Activated CD4-positive, CD25-positive, alpha-beta regulatory T cell (primary cell): Measurements from ENCODE around the gene XRN2.
"Not testable (repeated sequence)": the region's sequence is repeated elsewhere in the genome, so short reads cannot be mapped to it uniquely, and the experiment has no call there.

ENCODE experiments used
- DNase-seq, 4 experiments: peaks; one replicate each; lab custom pipeline; 2025; lab: John Stamatoyannopoulos, UW

XRN2 gene

DNA sequence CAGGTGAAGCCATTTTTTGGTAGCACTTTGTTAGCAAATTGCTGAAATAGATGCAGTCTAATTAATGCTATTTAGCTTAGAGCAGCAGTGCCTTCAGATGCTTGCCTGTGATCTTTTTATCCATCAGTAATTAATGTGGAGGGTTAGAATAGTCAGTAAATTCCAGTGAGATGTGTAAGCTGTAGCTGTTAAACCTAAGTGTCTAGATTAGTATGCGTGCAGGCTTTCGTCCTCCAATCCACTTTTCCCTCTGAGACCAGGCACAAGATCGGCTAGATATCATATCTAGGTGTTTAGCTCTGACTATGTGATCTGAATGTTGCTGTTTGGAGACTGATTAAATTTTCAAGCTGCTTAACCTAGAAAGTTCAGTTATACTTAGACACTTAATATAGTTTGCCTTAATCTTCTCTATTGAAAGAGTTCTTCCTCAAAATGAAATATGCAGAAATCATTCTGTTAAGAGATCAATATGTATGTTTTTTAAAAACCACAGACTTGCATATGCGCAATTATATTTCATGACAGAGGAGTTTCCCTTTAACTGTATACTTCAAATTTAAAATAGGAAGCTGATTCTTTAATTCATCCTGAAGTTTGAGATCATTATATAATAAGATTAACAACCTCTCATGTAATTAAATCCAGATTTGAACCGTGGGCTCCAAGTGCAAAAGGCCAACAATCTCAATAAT is 41.2 kb downstream of the XRN2 start:
- DNase-seq, result no peak

DNA sequence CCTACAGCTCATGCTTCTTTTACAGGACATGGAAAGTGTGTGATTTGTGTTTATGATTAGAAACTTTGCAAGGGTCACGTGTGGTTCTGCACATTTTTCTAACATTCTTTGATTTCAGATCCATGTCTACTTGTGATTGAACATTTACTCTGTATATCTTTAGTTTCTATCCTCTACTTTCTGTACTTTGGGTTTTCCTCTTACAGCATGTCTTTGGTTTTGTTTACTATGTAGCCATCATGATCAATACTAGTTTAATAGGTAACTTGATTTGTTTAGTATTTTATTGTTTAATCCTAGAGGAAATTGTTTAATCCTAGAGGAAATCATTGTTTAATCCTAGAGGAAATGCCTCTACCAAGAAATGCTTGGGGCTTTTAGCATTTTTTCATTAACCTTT is 41.8 kb downstream of the XRN2 start:
- no peak for DNase-seq

DNA sequence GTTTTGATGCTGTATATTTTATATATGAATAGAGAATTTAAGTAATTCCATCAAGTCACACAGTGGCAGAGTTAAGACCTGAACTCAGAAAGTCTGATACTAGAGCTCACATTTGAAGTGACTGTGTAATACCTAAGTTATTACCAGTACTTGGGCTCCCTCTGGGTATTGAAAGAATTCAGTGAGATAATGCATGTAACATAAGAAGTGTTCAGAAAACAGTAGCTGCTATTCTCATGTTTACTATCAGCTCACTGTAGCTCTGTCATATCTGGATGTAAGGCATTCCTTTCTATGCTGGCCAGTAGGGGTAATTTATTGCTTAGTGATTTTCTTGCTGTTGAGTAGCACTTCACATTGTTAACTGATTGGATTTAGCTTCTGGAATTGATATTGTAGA is 49.6 kb downstream of the XRN2 start:
- no peak for DNase-seq

DNA sequence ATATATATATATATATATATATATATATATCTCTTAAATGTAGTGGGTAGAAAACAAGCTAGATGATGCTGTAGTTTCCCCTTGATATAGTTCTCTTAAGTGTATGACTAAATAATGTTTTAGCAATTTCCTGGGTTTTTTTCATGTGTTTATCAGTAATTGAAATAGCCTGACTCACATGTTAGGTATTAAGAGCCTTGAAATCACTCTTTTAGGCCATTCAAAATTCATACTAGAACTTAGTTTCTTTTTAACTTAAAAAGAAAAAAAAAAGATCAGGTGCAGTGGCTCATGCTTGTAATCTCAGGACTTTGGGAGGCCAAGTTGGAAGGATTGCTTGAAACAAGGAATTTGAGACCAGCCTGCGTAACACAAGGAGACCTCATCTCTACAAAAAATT is 50.1 kb downstream of the XRN2 start:
- no peak for DNase-seq

DNA sequence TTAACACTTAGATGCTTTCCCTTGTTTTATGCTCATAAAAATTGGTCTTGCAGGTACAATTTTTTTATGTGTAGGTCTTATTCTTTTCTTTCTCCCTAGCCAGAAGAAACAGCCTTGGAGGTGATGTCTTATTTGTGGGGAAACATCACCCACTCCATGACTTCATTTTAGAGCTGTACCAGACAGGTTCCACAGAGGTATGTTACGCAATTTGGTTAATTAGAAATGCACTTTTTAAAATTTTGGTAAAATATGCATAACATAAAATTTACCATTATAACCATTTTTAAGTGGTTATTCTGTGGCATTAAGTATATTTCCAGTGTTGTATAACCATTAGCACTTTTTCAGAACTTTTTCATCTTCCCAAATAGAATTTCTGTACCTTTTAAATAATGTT is 52.9 kb downstream of the XRN2 start:
- no peak for DNase-seq

DNA sequence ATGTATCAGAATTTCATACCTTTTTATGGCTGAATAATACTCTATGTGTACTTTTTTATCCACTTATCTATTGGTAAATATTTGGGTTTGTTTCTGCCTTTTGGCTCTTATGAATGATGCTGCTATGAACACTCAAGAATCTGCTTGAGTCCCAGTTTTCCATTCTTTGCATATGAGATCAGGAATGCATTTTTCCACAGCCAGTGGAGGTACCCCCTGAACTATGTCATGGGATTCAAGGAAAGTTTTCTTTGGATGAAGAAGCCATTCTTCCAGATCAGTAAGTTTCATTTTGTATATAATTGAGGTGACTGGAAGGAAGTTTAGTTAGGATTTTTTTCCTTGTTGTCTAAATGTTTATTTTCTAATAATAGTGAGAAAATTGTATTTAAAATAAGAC is 53.3 kb downstream of the XRN2 start:
- DNase-seq, result no peak

DNA sequence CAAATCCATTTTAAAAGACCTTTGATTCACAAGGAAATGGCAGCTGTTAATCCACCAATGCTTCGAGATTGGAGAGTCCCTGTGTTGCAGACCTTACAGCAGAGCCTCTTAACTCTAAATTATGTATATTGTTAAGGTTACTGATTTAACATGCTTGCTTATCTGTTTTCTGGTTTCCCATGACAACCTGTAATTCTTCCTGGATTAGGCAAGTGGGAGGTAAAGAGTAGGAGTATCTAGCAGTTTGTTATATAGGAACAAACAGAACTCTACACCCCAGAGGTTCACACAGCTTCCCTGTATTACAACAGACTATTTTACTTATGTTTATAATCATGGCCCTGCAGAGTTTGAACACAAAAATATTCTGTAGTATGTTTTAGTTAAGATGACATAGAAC is 54.7 kb downstream of the XRN2 start:
- no peak for DNase-seq

DNA sequence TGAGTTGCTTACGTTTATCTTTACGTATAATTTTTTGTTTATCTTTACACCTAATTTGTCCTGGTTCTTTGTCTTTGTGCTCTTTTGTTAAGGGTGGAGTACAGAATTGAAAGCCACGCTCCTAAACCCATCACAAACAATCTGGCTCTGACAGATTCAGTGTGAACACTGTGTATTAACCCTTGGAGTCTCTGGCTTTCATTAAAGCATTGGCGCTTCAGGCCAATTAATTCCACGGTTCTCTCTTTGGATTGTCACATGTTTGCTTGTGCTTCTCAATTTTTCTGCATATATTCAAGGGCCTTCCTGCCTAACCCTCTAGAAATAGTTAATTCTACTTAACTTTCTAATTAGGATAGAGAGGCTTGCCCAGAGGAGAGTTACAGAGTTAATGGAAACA is 55.6 kb downstream of the XRN2 start:
- DNase-seq, result no peak

DNA sequence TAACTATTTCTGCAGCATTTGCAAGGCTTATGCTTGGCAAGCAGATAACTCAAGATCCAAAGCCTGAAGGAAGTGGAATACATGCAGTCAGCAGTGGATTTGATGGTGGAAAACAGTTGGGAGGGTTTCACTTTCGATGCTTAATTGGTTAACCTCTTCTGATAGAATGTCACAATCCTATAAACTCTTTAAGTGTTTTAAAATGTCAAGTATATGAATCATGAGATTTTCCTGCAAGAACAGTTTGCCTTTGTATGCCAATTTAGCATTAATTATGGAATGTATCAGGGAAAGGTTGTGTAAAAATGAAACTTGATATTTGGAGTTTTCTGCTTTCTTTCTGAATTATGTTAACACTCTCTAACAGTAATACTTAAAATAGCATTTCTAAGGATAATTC is 57.6 kb downstream of the XRN2 start:
- DNase-seq, result no peak

DNA sequence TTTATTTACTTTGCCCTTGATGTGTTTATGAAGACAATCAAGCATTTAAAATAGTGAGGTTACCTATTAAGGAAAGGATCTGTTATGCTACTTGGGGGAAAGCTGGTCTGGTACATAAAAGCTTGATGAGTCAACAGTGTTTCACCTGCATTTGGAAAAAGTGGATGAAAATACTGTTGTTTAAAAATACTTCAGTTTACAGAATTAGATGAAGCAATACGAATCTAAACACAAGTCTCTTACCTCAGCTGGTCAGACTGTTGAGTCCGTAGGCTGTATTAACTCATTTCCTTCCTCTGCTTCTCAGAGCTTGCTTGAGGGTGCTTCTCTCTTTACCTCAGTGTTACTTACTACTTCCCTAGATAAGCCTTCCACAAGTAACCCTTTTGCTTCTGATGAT is 58.1 kb downstream of the XRN2 start:
- DNase-seq, result no peak

DNA sequence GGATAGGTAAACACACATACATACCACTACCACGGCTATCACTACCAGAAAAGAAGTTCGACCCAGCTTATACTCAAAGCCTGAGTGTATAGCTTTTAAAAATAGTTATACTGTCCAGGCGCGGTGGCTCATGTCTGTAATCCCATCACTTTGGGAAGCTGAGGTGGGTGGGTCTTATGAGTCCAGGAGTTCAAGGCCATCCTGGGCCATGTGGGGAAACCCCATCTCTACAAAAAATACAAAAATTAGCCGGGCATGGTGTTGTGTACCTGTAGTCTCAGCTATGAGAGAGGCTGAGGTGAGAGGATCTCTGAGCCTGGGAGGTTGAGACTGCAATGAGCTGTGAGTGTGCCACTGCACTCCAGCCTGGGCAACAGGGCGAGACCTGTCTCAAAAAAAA is 61.3 kb downstream of the XRN2 start:
- DNase-seq, result no peak

DNA sequence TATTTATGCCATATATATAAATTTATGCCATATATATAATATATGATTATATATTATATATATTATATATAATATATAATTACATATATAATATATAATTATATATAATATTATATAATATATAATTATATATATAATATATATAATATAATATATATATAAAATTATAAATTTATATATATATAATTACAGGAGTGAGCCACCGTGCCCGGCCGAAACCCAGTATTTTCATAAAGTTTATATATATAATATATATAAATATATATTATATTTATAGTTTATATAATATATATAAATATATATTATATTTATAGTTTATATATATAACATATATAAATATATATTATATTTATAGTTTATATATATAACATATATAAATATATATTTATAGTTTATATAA is 62.6 kb downstream of the XRN2 start:
- no peak for DNase-seq

DNA sequence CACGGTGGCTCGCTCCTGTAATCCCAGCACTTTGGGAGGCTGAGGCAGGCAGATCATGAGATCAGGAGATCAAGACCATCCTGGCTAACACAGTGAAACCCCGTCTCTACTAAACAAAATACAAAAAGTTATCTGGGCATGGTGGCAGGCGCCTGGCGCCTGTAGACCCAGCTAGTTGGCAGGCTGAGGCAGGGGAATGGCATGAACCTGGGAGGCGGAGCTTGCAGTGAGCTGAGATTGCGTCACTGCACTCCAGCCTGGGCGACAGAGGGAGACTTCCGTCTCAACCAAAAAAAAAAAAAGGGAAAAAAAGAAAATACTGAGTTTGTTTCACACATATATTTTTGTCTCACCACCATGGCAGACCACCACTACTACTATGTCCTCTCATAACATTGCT is 63.1 kb downstream of the XRN2 start:
- DNase-seq, result not testable (repeated sequence)

DNA sequence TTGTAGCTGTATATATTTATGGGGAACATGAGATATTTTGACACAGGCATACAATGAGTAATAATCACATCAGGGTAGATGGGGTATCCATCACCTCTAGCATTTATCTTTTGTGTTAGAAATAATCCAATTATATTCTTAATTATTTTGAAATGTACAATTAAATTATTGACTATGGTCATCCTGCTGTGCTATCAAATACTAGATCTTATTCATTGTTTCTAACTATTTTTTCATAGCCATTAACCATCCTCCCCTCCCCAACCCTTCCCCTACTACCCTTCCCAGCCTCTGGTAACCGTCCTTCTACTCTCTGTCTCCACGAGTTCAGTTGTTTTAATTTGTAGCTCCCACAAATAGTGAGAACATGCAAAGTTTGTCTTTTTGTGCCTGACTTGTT is 65.7 kb downstream of the XRN2 start:
- no peak for DNase-seq

DNA sequence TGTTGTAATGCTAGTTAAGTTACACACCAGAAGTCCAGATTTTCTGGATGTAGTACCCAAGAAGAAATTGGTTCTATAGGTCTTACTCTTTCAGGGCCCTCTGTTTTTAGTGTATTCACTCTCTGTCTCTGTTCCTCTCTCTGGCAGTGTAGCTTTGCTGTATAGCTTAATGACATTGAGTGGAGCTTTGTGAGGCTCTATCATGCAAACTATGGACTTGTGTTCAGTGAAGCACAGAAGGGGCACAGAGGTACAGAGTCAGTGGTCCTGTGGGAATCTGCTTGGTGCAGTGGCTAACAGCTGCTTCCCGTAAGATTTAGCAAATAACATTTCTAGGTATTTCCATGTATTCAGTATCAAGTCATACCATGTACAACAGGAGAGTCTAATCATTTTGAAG is 68.1 kb downstream of the XRN2 start:
- no peak for DNase-seq

DNA sequence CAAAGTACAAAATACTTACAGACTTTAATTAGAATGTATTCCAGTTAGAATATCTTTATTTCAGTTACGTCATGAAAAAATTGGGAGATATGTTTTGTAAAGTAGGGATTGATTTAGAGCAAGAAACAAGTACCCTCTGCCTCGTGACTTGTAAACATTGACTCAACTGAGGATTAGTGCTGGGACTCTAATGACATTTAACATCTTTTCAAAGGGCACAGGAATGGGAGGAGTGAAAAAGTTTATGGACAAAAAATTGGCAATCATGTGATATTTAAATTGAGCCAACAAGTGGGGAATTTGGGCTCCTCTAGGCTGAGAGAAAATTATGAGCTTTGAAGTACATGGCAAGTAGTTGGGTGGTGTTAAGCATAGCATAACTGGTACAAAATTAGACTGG is 68.9 kb downstream of the XRN2 start:
- DNase-seq, result no peak

DNA sequence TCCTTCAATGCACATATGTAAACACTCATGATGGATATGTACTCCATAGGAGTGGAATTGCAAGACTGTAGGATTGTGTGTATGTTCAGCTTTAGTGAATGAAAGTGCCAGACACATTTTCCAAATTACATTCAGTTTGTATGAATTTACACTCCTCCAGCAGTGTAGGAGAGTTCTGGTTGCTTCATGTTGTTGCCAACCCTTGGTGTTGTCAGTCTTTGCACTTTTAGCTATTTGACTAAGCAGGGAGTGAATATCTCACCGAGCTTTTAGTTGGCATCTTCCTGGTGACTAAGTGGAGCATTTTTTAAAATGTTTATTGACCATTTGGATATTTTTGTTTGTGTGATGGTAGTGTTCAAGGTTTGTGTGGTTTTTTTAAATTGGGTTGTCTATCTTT is 70.3 kb downstream of the XRN2 start:
- no peak for DNase-seq

DNA sequence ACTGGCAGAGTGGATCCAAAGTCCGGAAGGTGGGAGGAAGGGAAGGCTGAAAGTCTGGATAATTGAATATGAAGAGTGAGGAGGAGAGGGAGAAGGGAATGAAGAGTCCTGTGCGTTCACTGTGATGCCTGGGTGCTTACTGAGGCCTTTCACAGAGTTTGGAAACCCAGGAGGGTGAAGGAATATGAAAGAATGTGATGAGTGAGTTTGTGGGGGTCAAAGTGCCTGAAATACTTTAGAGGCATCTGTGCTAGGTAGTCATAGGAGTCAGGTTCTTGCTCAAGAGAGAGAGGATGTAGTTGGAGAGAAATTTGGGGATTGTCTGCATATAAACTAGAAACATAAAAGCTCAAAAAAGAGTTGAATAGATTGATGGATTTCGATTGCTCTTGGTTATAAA is 73.5 kb downstream of the XRN2 start:
- no peak for DNase-seq

DNA sequence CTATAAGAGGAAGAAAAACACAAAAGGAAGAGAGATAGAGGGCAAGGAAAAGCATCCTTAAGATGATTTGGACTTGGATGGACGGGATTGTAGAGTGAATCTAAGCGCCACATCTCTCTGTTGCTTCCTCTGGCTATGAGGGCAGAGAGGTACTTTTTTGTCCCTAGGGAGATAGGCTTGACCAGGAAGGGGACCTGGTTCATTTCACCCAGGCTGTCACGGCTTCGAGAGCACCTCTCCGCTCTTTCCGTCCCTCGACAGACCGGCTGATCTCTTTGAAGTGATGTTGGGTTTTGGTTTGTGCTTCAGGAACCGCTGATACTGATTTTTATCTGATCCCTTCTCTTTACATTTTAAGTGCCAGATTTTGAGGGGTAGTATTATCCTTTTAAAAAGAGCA is 74.6 kb downstream of the XRN2 start:
- no peak for DNase-seq

DNA sequence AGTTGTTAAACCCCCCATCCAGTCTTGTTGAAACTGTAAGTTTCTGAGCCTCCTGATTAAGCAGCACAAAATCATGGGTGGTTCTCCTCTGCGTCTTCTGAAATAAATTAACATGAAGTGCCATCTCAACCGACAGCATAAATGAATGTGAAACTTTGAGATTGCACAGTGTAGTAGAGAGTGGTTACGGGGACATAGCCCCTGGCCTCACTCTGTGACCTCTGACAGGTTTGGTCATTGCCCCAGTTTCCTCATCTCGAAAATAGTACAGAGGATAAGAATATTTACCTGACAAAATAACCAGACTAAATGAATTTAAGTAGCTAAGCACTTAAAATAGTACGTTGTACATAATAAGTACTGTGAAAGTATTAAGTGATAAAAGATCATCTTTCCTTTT is 75.1 kb downstream of the XRN2 start:
- no peak for DNase-seq

DNA sequence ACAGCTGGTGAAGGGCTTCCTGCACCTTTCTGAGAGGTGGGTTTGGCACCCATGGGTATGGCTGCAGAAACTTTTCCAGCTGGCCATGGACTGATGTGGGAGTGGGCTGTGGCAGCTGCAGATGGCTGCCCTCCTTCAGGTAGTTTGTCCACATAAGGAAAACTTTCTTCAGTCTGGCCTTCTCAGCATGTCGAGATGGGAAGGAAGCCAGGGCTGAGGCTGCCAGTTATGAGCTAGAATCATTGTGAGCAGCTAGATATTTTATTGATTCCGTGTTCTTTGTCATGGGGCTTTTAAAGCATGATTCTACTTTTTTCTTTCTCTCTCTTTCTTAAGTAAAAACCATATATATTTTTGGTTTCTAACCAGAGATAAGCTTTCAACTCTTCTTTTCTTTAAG is 77.6 kb downstream of the XRN2 start:
- DNase-seq, result no peak

DNA sequence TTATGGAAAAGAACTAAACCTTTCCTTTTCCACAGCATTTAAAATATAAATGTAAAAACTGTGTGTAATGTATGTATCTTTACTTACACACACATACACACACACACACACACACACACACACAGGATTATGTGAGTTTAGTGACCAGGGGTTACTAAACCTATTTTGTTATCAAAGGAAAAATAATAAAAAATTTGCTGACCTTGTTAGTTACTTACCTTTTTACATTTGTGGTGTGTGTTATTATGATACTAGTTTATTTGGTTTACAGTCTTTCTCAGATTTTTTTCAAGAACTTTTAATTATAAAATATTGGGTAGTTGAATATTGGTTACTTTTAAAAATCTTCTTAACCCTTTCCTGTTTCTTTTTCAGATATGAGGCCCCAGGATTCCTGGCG is 78.5 kb downstream of the XRN2 start:
- DNase-seq, result no peak

DNA sequence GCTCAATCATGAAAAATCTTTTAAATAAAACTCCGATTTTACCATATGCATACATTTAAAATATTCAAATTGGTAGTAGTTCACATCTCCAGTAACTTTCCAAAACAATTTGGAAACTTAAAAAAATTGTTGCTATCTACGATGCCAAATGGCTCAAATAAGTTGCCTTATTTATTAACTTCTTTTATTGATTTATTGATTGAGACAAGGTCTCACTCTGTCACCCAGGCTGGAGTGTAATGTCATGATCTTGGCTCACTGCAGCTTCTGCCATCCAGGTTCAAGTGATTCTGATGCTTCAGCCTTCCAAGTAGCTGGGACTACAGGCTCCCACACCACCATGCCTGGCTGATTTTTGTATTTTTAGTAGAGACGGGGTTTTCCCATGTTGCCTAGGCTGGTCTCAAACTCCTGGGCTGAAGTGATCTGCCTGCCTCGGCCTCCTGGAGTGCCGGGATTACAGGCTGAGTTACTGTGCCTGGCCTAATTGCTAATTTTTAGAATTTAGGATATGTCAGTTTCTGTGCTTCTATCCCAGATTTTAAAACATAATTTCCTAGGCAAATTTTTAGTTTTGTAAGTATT is 81.3 kb downstream of the XRN2 start:
- no peak for DNase-seq

DNA sequence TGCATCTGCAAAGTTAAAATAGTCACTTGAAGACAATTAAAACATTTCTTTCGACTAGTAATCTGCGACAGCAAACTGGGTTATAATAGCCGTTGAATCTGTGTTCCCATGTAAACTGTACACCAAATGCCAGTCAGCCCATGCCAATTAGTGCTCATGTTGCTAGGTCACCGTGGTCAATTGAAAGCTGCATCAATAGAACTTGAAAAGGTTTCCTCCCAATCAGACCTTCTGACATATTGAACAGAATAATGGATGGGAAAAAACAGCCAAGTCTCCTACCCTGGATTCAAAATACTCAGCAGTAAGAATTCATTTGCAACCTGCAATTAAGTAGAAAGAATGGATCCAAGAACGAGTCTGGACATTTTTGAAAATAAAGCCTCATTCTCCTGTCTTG is 83.0 kb downstream of the XRN2 start:
- DNase-seq, result no peak
